K562 (cell line): ENCODE measurements around the gene UTP11. TPM values are rescaled to one million over a fixed set of nuclear protein-coding genes. Genes with fewer than 3 reads are reported as not detected.

Experiments
- ASH1L ChIP-seq: fragments of 450-650 bp; IDR thresholded peaks from 2 replicates; pipeline ENCODE4 v1.6.1; 2018; ENCODE audit warnings: borderline replicate concordance, mild to moderate bottlenecking, low read depth; ENCODE audit not compliant: partially characterized antibody
- BCOR ChIP-seq: fragments of 450-650 bp; IDR thresholded peaks from 2 replicates; pipeline ENCODE4 v1.6.1; 2016
- CBFA2T3 ChIP-seq: fragments of 450-650 bp; IDR thresholded peaks from 2 replicates; pipeline ENCODE4 v1.6.1; 2017
- CEBPB ChIP-seq: fragments of 450-650 bp; IDR thresholded peaks from 2 replicates; pipeline ENCODE4 v1.6.1; 2016; ENCODE audit warnings: missing genetic modification characterization, missing compliant biosample characterization
- CEBPZ ChIP-seq: fragments of 150-350 bp; IDR thresholded peaks from 2 replicates; pipeline ENCODE4 v1.6.1; 2014; ENCODE audit warnings: low read depth, mild to moderate bottlenecking, low read length, borderline replicate concordance
- CLOCK ChIP-seq: fragments of 250-450 bp; sonication (Bioruptor Pico); IDR thresholded peaks from 2 replicates; pipeline ENCODE4 v1.4.0; 2020; ENCODE audit warnings: mild to moderate bottlenecking, moderate library complexity, borderline replicate concordance
- CTCF ChIP-seq, 3 experiments: IDR thresholded peaks in 2 of 3; conservative IDR thresholded peaks in 1 of 3; 2 replicates each; pipeline ENCODE4 v1.5.1; 2011 to 2012; ENCODE audit warnings: low read length in 3 of 3, mild to moderate bottlenecking in 3 of 3, control low read depth in 2 of 3, improper control_type of control experiment in 1 of 3, inconsistent platforms in 1 of 3, low read depth in 1 of 3, mixed read lengths in 1 of 3, moderate library complexity in 1 of 3; ENCODE audit not compliant: insufficient read depth in 2 of 3
- DDX20 ChIP-seq: fragments of 450-650 bp; IDR thresholded peaks from 2 replicates; pipeline ENCODE4 v1.6.1; 2016; ENCODE audit warnings: missing genetic modification characterization, low read depth, mild to moderate bottlenecking, missing compliant biosample characterization, moderate library complexity
- DPF2 ChIP-seq: fragments of 450-650 bp; IDR thresholded peaks from 2 replicates; pipeline ENCODE4 v1.6.1; 2016
- MCM7 ChIP-seq, 2 experiments: fragments of 450-650 bp; IDR thresholded peaks; 2 replicates each; pipeline ENCODE4 v1.6.1; 2016 to 2018
- MEIS2 ChIP-seq: fragments of 450-650 bp; IDR thresholded peaks from 2 replicates; pipeline ENCODE4 v1.6.1; 2014; ENCODE audit warnings: mild to moderate bottlenecking; ENCODE audit not compliant: partially characterized antibody
- MTA3 ChIP-seq: fragments of 450-650 bp; formaldehyde crosslinking; IDR thresholded peaks from 2 replicates; pipeline ENCODE4 v1.6.1; 2017; ENCODE audit warnings: mild to moderate bottlenecking, borderline replicate concordance
- NCOR1 ChIP-seq: fragments of 450-650 bp; IDR thresholded peaks from 2 replicates; pipeline ENCODE4 v1.6.1; 2016; ENCODE audit warnings: mild to moderate bottlenecking, moderate library complexity
- RBFOX2 ChIP-seq: fragments of 200-400 bp; formaldehyde crosslinking; IDR thresholded peaks from 2 replicates; pipeline ENCODE4 v1.6.1; 2017; ENCODE audit warnings: low read depth, mild to moderate bottlenecking, low read length, moderate library complexity
- SIN3B ChIP-seq: fragments of 450-650 bp; IDR thresholded peaks from 2 replicates; pipeline ENCODE4 v1.6.1; 2017; ENCODE audit warnings: low read depth, mild to moderate bottlenecking, moderate library complexity
- SMARCA4 ChIP-seq: fragments of 450-650 bp; IDR thresholded peaks from 2 replicates; pipeline ENCODE4 v1.6.1; 2016
- STAG1 ChIP-seq: sonication (generic); formaldehyde crosslinking; IDR thresholded peaks from 2 replicates; pipeline ENCODE4 v1.5.0; 2020; ENCODE audit warnings: missing genetic modification reagents, borderline replicate concordance
- TAL1 ChIP-seq: fragments of 450-650 bp; IDR thresholded peaks from 2 replicates; pipeline ENCODE4 v1.6.1; 2016; ENCODE audit warnings: mild to moderate bottlenecking
- TCF3 ChIP-seq: sonication (generic); formaldehyde crosslinking; IDR thresholded peaks from 2 replicates; pipeline ENCODE4 v1.4.0; 2020; ENCODE audit warnings: mild to moderate bottlenecking, missing genetic modification reagents
- ZBTB17 ChIP-seq: fragments of 450-650 bp; formaldehyde crosslinking; IDR thresholded peaks from 2 replicates; pipeline ENCODE4 v1.4.0; 2020; ENCODE audit warnings: mild to moderate bottlenecking
- ZKSCAN1 ChIP-seq: fragments of 150-350 bp; IDR thresholded peaks from 2 replicates; pipeline ENCODE4 v1.6.1; 2016; ENCODE audit warnings: low read depth, low read length
- ZNF347 ChIP-seq: fragments of 450-650 bp; formaldehyde crosslinking; IDR thresholded peaks from 2 replicates; pipeline ENCODE4 v1.4.0; 2020; ENCODE audit warnings: low read depth, mild to moderate bottlenecking, moderate library complexity
- ZNF436 ChIP-seq: fragments of 250-450, 450-650 bp; sonication (Bioruptor Pico); formaldehyde crosslinking; IDR thresholded peaks from 2 replicates; pipeline ENCODE4 v1.7.0; 2020; ENCODE audit warnings: mild to moderate bottlenecking
- polyA plus RNA-seq, 8 experiments: library from polyadenylated mRNA; depleted of rRNA in 4 of 8; stranded (reverse) in 5 of 8; unstranded in 3 of 8; fragments of >200 nt; fragmentation: Nextera tagmentation in 2 of 8; fragmentation: Illumina TruSeq in 1 of 8; extraction: Ambion mirVana in 2 of 8; extraction: Trizol in 1 of 8; gene quantifications; 2 replicates each; pipeline versions ENCODE4 v1.2.1 to v1.2.3, GENCODE V29; 2011 to 2014; ENCODE audit warnings: inconsistent platforms in 1 of 8, missing spikeins in 1 of 8
- total RNA-seq, 7 experiments: library from RNA; depleted of rRNA in 6 of 7; stranded (reverse); fragments of >200 nt in 6 of 7; fragmentation: Illumina TruSeq in 2 of 7; extraction: Trizol in 2 of 7; gene quantifications; 2 replicates each; pipeline versions ENCODE4 v1.2.1 to v1.2.3, GENCODE V29; 2011 to 2021; ENCODE audit warnings: low replicate concordance in 1 of 7

The UTP11 gene
- total and polyA plus RNA-seq, 9 of the 15 experiments (the other 6 are each of a cell fraction or from before 2014, with no cell fraction given), result 91.1 to 378 (median 221) TPM

GRCh38 chr1:38037221-38037939 is 24.8 kb downstream of the UTP11 start (continued):
- TF ChIP-seq CTCF (IDR thresholded peaks at IDR 0.05 in 2 of 3, conservative IDR thresholded peaks at IDR 0.05 in 1 of 3; ENCODE audit: insufficient read depth in 2 of 3, low read depth in 1 of 3, low read length in 3 of 3), result peak; percentile 69 to 80 (median 70)
- no peak for TF ChIP-seq SIN3B
- TF ChIP-seq CLOCK, result no peak
- peak; percentile 51; the same call in 1 of the 2 replicates for TF ChIP-seq STAG1
- peak; percentile 83 for TF ChIP-seq CBFA2T3
- TF ChIP-seq ASH1L, result no peak
- no peak for TF ChIP-seq DDX20
- no peak for TF ChIP-seq BCOR
- peak; percentile 11 for TF ChIP-seq MEIS2
- TF ChIP-seq ZKSCAN1, result no peak
- TF ChIP-seq DPF2, result peak; percentile 32; the same call in 1 of the 2 replicates
- no peak for TF ChIP-seq CEBPZ
- TF ChIP-seq SMARCA4, result peak; percentile 22; the same call in 1 of the 2 replicates
- TF ChIP-seq RBFOX2, result no peak
- no peak for TF ChIP-seq ZNF347
- TF ChIP-seq CEBPB (tag), result peak; percentile 90
- TF ChIP-seq TAL1, result peak; percentile 42
- 0 out of 2 replicates have a peak, but pooled peaks have one; percentile 72 for TF ChIP-seq ZBTB17 (CRISPR knock-in tag)
- TF ChIP-seq TCF3, result peak; percentile 65
- no peak for TF ChIP-seq MCM7 (IDR thresholded peaks at IDR 0.05)
- TF ChIP-seq ZNF436 (CRISPR knock-in tag), result no peak
- TF ChIP-seq NCOR1, result peak; percentile 71
- TF ChIP-seq MTA3, result no peak
